ENCODE data around the gene ZNF142.

- TF ChIP-seq ZNF274 (IDR thresholded peaks at IDR 0.05; ENCODE audit: low read depth, low read length) (no peak), YY1 (IDR thresholded peaks at IDR 0.05; ENCODE audit: insufficient read depth, insufficient read length) (no peak)
Observed at GRCh38 chr2:218659988-218660358, 550 bp upstream of the ZNF142 start.
